ENCODE measurements around the gene NFKBIE.
A peak's percentile ranks its signal among the peaks of the same experiment; 100 is the strongest.

NFKBIE gene

DNA sequence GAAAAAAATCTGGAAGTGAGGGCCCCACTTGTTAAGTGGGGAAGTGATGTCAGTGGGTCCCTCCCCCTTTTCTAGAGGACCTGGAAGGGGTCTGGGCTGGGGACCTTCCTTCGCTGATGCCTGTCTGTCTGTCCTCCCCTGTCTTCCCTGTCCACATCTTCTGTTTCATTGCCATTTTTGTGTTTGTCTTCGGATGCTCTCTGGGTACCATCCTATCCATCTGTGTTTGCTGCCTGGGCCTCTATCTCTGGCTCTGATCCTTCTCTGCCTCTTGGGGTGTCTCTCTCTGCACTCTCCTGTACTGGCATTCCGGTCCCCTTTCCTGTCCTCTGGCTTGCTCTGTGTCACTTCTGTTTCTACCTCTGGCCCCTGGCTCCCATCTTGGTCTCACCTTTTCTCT lies 7.2 kb upstream of the NFKBIE start:
- no peak for DNase-seq

DNA sequence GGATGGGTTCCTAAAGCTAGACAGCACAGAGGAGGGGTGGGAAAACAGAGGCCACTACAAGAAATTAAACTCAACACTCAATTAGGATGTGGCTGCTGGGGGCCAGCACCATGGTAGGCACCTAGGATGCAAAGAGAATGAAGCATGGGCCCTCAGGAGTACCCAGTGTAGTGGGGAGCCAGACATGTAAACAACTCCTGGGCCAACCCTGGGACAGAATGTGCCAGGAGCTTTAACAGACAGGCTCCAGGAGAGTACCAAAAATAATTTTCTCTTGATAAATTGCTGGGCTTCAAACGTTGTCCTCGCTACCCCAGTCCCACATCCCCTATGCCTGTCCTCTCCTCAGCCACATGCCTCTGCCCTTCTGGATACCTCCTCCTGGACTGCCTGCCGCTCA lies 6.6 kb upstream of the NFKBIE start:
- DNase-seq, result no peak

DNA sequence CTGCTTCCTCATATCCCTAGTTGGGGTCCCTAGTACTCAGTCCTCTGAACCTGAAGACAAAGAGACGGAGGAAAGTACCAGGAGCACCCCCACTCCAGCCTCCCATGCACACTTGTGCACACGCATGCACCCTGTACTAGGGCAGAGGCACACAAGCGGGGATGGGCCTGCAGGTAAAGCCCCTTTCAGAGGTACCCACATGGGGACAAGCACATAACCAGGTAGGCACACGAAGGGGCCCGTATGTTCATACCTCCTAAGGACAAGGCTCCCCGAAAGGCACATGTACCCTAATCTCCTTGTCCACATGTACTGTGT lies 6.0 kb upstream of the NFKBIE start:
- no peak for DNase-seq

DNA sequence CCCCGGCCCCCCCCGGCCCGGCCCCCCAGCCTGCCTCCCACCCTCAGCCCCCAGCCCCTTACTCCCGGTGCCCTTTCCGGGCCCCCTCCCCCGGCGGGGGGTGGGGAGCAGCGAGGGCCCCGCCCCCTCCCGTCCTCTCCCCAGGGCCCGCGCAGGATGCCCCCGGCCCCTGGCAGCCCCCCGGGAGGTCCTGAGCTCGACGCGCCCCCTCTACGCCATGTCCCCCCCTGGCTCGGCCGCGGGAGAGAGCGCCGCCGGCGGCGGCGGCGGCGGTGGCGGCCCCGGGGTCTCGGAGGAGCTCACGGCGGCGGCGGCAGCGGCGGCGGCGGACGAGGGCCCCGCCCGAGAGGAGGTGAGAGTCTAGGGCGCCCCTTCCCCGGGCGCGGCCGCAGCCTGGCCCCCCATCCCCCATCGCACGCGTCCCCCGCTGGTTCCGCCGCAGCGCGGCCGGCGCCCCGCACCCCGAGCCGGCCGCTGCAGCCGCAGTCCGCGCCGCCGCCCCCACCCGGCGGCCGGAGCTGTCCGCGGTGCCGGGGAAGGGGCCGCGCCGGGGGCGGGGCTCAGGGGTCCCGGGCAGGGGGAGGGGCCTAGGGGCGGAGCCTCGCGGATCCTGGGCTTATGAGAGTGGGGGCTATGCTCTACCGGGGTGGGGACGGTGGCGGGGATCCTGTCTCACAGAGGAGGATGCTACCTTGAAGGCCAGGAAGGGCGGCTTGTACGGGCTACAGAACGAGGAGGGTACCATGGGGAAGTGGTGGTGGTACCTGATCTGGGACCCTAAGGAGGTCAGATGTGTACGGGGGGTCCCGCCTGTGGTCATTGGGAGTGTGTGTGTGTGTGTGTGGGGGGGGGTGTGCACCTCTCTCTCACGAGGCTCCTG lies 5.4 kb upstream of the NFKBIE start:
- DNase-seq, result peak; percentile 22 to 39

DNA sequence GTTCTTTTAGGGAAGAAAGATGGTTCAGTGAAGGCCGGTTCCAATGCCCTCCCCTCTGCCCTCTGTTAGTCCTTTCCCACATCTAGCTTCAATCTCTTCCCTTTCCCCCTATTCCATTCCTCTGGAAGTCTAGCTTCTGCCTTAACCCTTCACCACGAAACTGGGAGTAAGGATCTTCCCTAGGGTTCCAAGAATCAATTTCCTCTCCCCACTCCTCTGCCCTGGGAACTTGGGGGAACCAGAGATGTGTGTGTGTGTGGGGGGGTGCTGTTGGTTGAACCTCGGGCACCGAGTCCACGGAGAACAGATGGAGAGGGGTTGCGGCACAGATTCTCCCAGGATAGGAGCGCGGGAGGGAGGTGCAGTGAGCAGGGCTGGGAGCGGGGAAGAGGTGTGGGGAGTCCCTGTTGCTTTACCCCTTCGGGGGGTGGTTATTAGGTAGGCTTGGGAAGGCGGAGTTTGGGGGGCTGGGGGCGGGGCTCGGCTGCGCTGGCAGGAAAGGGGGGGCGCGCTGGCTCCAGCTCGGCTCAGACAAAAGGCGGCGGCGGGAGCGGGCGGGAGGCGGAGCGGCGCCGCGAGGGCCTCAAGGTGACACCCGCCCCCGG lies 4.7 kb upstream of the NFKBIE start, which contains the start of gene TMEM151B:
TSS of gene TMEM151B (plus strand) at position 530 of the 605 bp plus-strand sequence. CDS start 293 bp downstream, outside the sequence.
- DNase-seq, result peak in 1 of 2 experiments; percentile 46

DNA sequence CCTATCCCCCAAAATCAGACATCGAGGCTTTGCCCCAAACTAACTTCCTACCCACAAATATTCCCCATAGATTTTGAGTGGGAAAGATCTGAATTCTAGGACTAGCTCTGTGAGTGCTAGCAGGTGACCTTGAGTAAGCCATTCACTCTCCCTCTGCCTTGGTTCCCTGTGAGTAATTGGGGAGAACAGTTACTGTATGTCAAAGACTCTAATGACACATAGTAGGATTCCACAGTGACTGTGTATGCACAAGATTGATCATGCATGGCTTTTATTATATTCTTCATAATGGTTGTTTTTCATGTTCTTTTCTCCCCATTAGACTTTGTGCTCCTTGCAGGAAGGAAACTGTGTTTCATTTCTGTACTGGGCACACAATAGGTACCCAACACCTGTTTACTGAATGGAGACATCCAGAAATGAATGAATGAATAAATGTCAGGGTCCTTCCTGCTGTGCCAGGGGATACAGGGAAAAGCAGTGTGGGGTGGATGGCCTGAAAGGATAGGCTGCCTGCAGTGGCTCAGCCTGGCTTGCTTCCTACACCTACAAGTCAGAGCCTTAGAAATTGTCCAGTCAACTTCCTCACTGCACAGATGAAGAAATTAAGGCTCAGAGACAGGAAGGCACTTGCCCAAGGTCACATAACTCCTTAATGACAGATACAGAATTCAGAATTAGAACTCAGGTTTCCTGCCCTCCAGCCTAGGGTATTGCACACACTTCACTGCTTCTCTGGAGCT lies 4.0 kb upstream of the NFKBIE start:
- no peak for DNase-seq

DNA sequence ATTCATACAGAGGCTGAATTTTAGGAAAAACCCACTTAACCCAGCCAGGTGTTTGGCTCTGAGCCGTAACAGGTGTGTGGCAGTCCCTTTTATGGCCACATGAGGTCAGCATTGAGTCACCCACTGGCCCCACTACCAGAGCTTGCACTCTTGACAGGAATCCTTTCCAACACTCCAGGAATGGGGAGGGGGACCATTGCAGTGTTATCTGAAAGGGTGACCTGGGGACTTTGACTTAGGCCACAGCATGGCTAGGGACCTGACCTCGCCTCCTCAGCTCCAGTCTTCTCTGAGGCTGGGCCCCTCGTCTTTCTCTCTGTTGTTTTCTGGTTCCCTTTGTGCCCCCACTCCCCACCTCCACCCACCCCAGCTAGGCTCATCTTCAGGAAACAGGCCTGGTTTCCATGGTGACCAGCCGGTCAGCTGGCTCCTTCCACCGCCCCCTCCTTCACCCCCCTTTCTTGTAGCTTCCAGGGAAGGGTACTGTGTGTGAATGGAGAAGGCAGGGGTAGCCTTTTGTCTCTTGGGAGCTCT lies 2.8 kb upstream of the NFKBIE start:
- peak; percentile 53 to 81 for DNase-seq

DNA sequence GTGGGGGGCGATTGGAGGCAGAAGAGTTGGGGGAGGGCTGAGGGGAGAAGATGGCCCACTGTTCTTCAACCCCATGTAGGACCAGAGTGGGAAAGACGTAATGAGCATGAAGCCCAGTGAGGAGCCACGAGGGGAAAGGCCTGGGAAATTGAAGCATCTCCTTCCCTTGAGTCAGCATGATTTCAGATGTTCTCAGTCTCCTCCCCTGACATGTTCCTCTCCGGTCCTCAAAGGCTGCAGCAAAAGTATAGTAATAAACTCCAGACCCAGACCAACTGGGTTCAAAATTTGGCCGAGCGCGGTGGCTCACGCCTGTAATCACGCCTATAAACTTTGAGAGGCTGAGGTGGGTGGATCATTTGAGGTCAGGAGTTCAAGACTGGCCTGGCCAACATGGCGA lies 1.9 kb upstream of the NFKBIE start:
- no peak for DNase-seq

DNA sequence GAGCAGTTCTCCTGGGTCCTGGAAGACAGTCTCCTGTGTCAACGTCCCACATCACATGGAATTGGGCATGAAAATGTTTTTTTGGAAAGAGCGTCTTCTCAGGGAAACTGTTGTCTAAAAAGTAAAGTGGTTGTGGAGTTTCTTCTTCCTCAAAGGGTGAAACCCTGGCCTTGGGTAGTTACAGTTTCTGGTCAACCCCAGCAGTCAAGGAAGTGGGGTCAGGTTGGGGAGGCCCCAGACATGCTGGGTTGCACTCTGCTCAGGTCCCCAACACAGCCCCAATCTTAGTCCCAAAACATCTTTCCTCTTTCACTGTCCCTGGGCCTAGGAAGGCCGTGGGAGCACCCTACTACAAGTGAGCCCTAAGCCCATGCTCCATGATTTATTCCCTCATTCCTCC lies 996 bp upstream of the NFKBIE start:
- DNase-seq, result no peak

DNA sequence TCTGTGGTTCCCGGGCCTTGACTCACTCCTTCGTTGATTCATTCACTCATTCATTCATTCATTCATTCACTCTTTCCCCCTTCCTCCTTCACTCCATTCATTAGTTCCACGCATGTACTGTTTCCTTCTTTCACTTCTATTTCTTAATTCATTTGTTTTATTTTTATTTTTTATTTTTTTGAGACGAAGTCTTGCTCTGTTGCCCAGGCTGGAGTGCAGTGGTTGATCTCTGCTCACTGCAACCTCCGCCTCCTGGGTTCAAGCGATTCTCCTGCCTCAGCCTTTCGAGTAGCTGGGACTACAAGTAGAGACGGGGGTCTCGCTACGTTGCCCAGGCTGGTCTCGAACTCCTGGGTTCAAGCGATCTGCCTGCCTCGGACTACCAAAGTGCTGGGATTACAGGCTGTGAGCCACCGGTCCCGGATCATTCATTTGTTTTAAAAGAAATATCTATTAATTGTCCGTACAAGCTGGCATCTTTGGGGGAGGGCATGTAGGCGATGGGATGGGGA lies 427 bp upstream of the NFKBIE start:
- DNase-seq, result no peak

DNA sequence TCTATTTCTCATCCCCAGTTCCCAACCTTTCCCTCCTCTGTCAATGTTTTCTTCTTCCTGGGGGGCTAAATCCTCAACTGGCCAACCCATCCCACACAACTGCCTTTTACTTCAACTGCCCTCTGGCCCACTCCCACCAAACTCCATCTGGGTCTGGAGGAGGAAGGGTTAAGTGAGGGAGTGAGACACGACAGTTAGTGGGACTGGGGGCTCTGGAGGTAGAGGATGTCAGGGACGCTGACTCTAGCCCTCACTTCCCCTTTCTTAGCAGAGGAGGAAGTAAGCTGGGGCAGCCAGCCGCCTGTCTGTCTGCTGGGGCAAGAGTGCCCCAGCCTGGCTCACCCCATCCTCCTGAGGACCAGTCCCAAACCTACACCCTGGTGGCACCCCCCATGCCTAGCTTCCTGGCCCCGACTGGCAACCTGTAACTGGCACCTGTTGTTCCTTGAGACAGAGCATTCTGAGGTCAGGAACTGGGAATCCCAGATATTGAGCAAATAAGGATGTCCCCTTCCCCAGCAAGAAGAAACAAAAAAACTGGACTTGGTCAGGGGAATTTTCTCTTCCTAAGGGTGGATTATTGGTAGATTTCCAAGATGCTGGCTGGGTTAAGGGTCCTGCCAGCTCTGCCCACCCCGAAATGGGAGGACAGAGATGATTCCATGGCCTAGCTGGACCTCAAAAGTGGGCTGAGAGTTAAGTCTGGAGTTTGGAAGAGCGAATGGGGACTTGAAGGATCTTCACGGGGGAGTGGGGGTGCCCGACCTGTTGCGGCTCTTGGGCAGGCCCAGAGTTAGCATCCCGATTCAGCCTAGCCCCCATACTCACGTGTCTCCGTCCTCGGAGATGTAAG lies 971 bp downstream of the NFKBIE start:
- DNase-seq, result no peak

DNA sequence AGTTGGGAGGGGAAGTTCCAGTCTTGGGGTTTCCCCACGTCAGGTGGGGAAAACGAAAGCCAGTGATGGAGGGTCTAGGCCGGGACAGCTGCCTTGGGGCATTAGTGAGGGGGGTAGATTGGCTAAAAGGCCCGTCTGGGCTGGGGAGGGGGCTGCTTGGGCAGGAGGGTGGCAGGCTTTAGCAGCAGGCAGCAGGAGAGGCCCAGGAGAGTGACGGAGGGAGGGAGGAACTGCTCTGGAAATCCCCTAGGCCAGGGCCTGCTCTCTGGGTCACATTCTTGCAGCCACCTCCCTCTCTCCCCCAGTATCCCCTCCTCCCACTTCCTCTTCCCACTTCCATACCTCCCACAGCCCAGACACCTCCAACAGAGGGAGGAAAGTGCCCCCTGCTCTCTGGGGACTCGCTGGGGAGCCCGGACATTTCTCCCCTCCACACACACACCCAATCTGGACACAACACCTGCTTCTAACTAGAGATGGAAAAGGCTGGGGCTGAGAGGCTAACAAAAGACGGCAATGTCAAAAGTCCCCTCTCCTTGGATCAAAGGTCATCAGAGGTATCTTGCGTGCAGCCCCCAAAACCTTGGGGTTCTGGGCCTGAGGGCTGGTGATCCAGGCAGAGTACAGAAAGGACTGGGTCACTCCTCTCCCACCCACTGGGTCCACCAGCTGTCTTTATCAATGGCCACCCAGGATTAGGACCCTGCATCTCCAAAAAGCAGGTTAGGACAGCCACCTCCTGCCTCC lies 1.8 kb downstream of the NFKBIE start:
- no peak for DNase-seq

DNA sequence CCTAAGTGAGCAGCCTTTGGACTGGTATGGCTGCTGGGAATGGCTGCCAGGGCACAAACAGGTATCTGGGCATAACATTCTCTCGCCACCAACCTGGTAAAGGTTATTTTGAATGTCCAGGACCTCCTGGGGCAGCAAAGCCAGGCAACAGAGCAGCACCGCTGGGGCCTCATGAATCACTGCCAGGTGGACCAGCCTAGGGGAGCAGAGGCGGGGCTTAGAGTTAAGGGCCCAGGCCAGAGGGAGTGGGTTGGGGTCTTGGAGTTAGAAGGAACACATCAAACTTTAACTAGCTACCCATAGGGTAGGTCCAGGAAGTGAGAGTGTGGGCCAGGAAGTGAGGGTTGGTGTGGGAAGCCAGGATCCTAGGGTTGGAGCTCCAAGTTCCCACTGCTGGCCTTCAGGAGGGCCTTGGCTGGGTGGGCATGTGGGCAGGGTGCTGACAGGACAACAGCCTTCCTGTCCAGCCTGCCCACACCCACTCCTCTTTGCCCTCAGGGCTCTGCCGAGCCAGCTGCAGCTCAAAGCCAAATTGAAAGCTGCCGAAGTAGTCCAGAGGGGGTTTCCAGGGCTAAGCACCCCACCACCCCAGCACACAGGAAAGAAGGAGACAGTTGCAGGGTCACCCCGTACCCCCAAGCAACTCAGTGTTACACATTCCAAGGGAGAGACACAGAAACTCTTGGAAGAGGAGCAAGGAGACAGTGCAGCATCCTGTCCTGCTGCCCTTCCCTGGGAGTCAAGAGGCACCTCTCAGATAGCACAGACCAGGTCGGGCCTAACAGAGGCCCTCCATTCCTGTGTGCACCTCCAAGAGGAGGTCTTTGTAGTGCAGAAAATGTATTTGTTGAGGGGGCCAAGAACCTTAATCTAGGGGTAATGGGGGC lies 2.6 kb downstream of the NFKBIE start:
- no peak for DNase-seq

DNA sequence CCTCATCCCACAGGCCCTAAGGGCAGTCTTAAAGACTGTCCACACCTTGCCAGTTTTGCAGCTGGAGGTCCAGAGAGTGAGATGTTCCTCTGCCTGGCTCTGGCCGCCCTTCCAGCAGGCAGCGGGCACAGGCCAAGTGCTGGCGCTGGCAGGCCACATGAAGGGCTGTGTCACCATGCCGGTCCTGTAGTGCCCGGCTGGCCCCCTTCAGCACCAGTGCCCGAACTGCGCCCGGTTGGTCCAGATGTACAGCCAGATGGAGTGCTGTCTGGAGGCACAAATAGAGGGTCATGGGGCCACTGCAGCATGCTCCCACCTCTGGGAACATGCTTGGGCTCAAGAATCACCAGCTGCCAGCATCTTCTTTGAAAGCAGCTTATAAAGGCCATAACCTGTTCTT lies 3.8 kb downstream of the NFKBIE start:
- DNase-seq, result peak; percentile 78 to 81

DNA sequence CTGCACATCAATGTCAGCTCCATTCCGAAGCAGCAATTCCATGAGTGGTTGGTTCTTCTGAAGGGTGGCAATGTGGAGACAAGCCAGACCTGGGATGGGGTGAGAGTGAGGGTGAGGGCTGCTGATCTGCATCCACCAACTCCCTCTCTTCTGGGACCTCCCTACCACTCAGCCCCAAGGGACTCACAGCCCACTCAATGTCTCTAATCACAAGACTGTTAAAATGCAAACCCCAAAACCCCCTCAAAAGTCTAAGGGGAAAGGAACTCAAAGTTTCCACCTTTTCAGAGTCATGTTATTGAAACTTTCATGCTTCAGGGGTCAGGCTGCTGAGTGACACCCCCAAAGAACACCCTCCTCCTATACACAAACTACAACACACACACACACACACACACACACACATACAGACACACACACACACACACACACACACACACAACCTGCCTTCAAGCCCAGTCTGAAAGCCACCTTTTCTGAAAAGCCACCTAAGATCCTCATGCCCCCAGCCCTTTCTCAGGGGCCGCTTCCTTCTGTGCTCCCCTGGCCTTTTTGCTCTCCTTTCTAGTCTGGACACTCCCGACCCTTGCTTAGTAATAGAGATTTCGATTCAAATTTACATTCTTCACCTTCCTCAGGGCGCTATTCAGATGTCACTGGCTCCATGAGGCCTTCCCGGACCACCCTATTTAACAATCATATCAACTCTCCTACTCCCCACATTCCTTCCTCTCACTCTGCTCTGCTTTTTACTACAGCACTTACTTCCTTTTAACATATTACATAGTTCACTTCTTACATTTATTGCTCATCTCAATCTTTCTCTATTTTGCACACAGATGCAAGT lies 4.7 kb downstream of the NFKBIE start:
- DNase-seq, result no peak

DNA sequence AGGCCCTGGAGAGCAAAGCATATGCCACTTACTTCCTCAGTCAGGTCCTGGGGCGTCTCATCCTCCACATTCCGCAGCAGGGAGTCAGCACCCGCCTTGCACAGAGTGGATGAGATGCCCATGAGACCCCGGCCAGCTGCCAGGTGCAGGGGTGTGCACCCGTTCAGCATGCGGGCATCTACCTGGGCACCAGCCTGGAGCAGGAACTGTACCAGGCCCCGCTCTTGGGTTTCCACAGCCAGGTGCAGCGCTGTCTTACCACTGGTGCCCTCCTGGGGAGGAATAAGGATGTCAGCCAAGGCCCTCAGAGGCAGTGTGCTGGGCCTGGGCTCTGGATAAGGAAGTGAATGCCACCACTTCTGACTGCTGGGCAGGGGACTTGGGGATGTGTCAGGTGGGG lies 5.3 kb downstream of the NFKBIE start:
- DNase-seq, result no peak

DNA sequence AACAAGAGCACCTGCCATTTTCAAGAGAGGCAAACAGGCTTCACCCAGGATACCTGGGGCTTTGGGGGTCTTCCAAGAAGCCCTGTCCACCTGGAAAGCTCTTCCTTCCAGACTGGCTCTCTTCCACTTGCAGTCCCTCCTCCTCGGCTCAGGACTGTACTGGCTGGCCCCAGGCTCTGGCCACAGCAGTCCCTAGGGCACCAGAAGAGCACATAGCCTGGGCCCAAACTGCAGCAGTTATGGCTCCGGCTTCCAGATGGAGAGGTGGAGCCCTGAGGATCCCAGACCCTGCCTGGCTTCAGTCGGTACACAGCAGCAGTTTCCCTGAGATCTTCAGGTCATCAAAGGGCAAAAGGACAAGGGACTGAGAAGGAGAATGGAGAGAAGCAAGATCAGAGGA lies 6.4 kb downstream of the NFKBIE start:
- DNase-seq, result no peak

DNA sequence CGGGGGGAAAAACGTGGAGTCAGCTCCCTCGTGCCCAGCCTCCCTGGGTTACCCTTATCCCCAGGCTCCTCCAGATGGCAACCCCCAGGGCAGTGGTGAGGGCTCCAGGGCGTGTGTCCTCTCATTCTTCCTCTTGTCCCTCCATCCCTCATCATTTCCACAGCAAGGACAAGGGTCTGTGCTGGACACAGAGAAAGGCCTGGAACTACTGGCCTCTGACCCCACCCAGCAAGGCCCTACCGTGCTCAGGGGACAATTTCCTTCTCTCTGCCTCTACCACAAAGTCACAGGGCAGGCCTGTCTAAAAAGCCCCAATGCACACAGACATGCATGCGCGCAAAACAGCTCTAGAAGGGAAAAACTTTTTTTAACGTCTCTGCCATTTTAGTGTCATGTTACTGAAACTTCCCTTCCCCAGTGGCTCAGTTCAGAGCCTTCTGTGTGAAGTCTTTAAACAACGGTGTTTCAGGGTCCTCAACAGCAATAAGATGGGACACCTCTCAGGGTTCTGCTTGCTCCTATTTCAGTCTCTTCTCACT lies 7.0 kb downstream of the NFKBIE start:
- no peak for DNase-seq

DNA sequence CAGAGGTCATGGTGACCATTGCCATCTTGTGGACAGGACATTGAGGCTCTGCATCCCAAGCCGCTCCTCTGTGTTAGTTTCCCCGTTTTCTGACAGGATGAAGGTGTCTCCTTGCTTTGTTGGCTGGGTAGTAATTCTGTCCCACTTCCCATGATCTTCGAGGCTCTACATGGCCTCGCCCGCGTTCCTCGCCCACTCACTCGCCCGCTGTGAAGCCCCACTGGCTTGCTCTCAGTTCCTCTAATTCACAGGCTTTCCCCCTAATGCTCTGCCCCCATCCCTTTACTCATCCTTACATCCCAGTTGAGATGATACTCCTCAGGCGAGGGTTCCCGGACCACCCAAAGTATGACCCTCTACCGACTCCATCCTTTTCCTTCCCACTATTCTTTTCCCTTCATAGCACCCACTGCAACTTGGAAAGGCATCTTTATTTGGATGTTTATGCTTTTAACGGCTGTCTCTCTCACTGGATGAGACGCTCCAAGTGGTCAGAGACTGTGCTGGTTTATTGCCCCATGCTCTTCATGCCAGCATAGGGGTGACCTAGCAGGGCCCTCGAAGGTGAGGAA lies 7.5 kb downstream of the NFKBIE start:
- DNase-seq, result peak in 1 of 2 experiments; percentile 19
